GM23338 (cell line): ENCODE measurements around the gene TRAF5. TPM values are rescaled to one million over a fixed set of nuclear protein-coding genes. Genes with fewer than 3 reads are reported as not detected.

Experiments used
- ATAC-seq: fragments of 200-7000 bp; cut with Tn5 transposase; 3 replicates; pipeline ENCODE4 v1.9.1; 2020
- DNase-seq: peaks from one replicate; pipeline ENCODE4 v3.0.0-alpha.2; 2015; ENCODE audit warnings: low spot score
- H2AFZ ChIP-seq: fragments of 200-600 bp; sonication (generic); 2 replicates; pipeline ENCODE4 v1.8.0; 2016; ENCODE audit warnings: antibody characterized with exemption, mild to moderate bottlenecking, moderate library complexity
- H3F3A ChIP-seq: fragments of 200-600 bp; sonication (generic); replicated peaks from 2 replicates; pipeline ENCODE4 v1.8.0; 2017; ENCODE audit warnings: antibody characterized with exemption, mixed run types, low read depth
- H3K27ac ChIP-seq: fragments of 200-600 bp; sonication (generic); 2 replicates; pipeline ENCODE4 v1.6.1; 2016; ENCODE audit warnings: low read depth
- H3K27me3 ChIP-seq: fragments of 200-600 bp; sonication (generic); 2 replicates; pipeline ENCODE4 v1.8.0; 2016; ENCODE audit warnings: mild to moderate bottlenecking, mixed run types, moderate library complexity; ENCODE audit not compliant: insufficient read depth
- H3K36me3 ChIP-seq: fragments of 200-600 bp; sonication (generic); 2 replicates; pipeline ENCODE4 v1.8.0; 2016; ENCODE audit warnings: mild to moderate bottlenecking; ENCODE audit not compliant: insufficient read depth
- H3K4me1 ChIP-seq: fragments of 200-600 bp; sonication (generic); 2 replicates; pipeline ENCODE4 v1.8.0; 2016; ENCODE audit warnings: mild to moderate bottlenecking, moderate library complexity; ENCODE audit not compliant: insufficient read depth
- H3K4me2 ChIP-seq: fragments of 200-600 bp; sonication (generic); 2 replicates; pipeline ENCODE4 v1.7.1; 2017; ENCODE audit warnings: mixed run types
- H3K4me3 ChIP-seq: fragments of 200-600 bp; sonication (generic); 2 replicates; pipeline ENCODE4 v1.6.1; 2016; ENCODE audit warnings: mixed run types
- H3K79me2 ChIP-seq: fragments of 200-600 bp; sonication (generic); replicated peaks from 2 replicates; pipeline ENCODE4 v1.8.0; 2017; ENCODE audit warnings: mild to moderate bottlenecking; ENCODE audit not compliant: insufficient read depth
- H3K9me2 ChIP-seq: fragments of 200-600 bp; sonication (generic); 2 replicates; pipeline ENCODE4 v1.8.0; 2017; ENCODE audit not compliant: insufficient read depth
- H4K20me1 ChIP-seq: fragments of 200-600 bp; sonication (generic); replicated peaks from 2 replicates; pipeline ENCODE4 v1.8.0; 2017; ENCODE audit warnings: mild to moderate bottlenecking; ENCODE audit not compliant: insufficient read depth
- H3K27ac Mint-ChIP-seq: 2 replicates; pipeline ENCODE4 v1.8.0; 2020; ENCODE audit warnings: inconsistent platforms, mild to moderate bottlenecking, moderate library complexity, mixed read lengths
- H3K27me3 Mint-ChIP-seq: 3 replicates; pipeline ENCODE4 v1.8.0; 2022; ENCODE audit warnings: low read depth, mild to moderate bottlenecking, moderate library complexity, mixed read lengths, inconsistent platforms; ENCODE audit not compliant: insufficient read depth, poor library complexity
- H3K36me3 Mint-ChIP-seq: 3 replicates; pipeline ENCODE4 v1.8.0; 2021; ENCODE audit warnings: low read depth, mild to moderate bottlenecking, inconsistent platforms, moderate library complexity, mixed read lengths
- H3K4me1 Mint-ChIP-seq: 3 replicates; pipeline ENCODE4 v1.8.0; 2020; ENCODE audit warnings: mild to moderate bottlenecking, inconsistent platforms, mixed read lengths
- H3K4me3 Mint-ChIP-seq: 3 replicates; pipeline ENCODE4 v1.8.0; 2021; ENCODE audit warnings: moderate library complexity, mild to moderate bottlenecking, inconsistent platforms, mixed read lengths
- H3K9me3 Mint-ChIP-seq: 3 replicates; pipeline ENCODE4 v1.8.0; 2020; ENCODE audit warnings: moderate library complexity, mild to moderate bottlenecking, inconsistent platforms, mixed read lengths
- EZH2 ChIP-seq: fragments of 200-600 bp; sonication (generic); IDR thresholded peaks from one replicate; pipeline ENCODE4 v1.8.0; 2017; ENCODE audit warnings: antibody characterized with exemption, mild to moderate bottlenecking, low read depth; ENCODE audit not compliant: unreplicated experiment
- EZH2phosphoT487 ChIP-seq: fragments of 200-600 bp; sonication (generic); IDR thresholded peaks from one replicate; pipeline ENCODE4 v1.8.1; 2018; ENCODE audit warnings: antibody characterized with exemption; ENCODE audit not compliant: unreplicated experiment
- JUNB ChIP-seq: IDR thresholded peaks from one replicate; pipeline ENCODE4 v1.6.1; 2016; ENCODE audit warnings: antibody characterized with exemption; ENCODE audit not compliant: unreplicated experiment
- NANOG ChIP-seq: IDR thresholded peaks from 2 replicates; pipeline ENCODE4 v1.6.1; 2016; ENCODE audit warnings: antibody characterized with exemption, borderline replicate concordance
- POLR2AphosphoS5 ChIP-seq: IDR thresholded peaks from 2 replicates; pipeline ENCODE4 v1.6.1; 2016; ENCODE audit warnings: antibody characterized with exemption, low read depth
- REST ChIP-seq: IDR thresholded peaks from one replicate; pipeline ENCODE4 v1.6.1; 2018; ENCODE audit warnings: antibody characterized with exemption; ENCODE audit not compliant: unreplicated experiment
- STAT1 ChIP-seq: IDR thresholded peaks from one replicate; pipeline ENCODE4 v1.6.1; 2016; ENCODE audit warnings: antibody characterized with exemption; ENCODE audit not compliant: unreplicated experiment
- ZNF114 ChIP-seq: fragments of 250-450 bp; sonication (Bioruptor Pico); IDR thresholded peaks from 2 replicates; pipeline ENCODE4 v1.5.0; 2020; ENCODE audit warnings: mild to moderate bottlenecking, moderate library complexity
- polyA plus RNA-seq: library from polyadenylated mRNA; unstranded; fragments of >200 nt; fragmentation: Nextera tagmentation; extraction: Ambion mirVana; gene quantifications from 2 replicates; pipeline ENCODE4 v1.2.1, GENCODE V29; 2016
- total RNA-seq: library from RNA; depleted of rRNA; stranded (reverse); fragments of >200 nt; shearing (Covaris generic); gene quantifications from 2 replicates; pipeline ENCODE4 v1.2.3, GENCODE V29; 2014
- TF ChIP-seq, protein P1 (sequence below), 2 experiments: fragments of 200-600 bp in 1 of 2; sonication (generic) in 1 of 2; conservative IDR thresholded peaks; 2 replicates each; pipeline versions ENCODE4 v1.5.1 to v1.6.1; 2016 to 2017; ENCODE audit warnings: antibody characterized with exemption in 2 of 2, low read depth in 2 of 2, mild to moderate bottlenecking in 2 of 2, moderate library complexity in 1 of 2
- TF ChIP-seq, protein P2 (sequence below): IDR thresholded peaks from 2 replicates; pipeline ENCODE4 v1.6.1; 2016; ENCODE audit warnings: antibody characterized with exemption

Gene TRAF5
- total and polyA plus RNA-seq, 2 experiments from 2014 or later, result 9.2 to 18.9 TPM

DNA sequence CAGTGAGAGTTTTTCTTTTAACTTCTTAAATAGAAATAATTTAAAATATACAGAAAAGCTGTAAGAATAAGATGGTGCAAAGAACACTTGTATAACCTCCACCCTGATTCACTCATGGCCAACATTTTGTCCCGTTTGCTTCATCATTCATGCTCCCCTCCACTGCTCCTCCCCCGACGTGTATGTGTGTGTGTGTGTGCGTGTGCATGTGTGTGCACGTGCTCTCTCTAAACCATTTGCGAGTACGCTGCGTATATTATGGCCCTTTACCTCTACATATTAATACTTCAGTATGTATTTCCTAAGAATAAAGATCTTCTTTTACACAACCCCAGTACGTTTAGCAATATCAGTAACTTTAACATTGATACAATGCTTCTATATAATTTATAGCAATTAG lies 43.0 kb downstream of the TRAF5 start (continued):
- TF ChIP-seq REST (no peak), ZNF114 (no peak), NANOG (no peak)
- TF ChIP-seq, protein P1, sequence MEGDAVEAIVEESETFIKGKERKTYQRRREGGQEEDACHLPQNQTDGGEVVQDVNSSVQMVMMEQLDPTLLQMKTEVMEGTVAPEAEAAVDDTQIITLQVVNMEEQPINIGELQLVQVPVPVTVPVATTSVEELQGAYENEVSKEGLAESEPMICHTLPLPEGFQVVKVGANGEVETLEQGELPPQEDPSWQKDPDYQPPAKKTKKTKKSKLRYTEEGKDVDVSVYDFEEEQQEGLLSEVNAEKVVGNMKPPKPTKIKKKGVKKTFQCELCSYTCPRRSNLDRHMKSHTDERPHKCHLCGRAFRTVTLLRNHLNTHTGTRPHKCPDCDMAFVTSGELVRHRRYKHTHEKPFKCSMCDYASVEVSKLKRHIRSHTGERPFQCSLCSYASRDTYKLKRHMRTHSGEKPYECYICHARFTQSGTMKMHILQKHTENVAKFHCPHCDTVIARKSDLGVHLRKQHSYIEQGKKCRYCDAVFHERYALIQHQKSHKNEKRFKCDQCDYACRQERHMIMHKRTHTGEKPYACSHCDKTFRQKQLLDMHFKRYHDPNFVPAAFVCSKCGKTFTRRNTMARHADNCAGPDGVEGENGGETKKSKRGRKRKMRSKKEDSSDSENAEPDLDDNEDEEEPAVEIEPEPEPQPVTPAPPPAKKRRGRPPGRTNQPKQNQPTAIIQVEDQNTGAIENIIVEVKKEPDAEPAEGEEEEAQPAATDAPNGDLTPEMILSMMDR (conservative IDR thresholded peaks at IDR 0.05; ENCODE audit: low read depth in 2 of 2), result no peak
- TF ChIP-seq, protein P2, sequence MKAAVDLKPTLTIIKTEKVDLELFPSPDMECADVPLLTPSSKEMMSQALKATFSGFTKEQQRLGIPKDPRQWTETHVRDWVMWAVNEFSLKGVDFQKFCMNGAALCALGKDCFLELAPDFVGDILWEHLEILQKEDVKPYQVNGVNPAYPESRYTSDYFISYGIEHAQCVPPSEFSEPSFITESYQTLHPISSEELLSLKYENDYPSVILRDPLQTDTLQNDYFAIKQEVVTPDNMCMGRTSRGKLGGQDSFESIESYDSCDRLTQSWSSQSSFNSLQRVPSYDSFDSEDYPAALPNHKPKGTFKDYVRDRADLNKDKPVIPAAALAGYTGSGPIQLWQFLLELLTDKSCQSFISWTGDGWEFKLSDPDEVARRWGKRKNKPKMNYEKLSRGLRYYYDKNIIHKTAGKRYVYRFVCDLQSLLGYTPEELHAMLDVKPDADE, result no peak

DNA sequence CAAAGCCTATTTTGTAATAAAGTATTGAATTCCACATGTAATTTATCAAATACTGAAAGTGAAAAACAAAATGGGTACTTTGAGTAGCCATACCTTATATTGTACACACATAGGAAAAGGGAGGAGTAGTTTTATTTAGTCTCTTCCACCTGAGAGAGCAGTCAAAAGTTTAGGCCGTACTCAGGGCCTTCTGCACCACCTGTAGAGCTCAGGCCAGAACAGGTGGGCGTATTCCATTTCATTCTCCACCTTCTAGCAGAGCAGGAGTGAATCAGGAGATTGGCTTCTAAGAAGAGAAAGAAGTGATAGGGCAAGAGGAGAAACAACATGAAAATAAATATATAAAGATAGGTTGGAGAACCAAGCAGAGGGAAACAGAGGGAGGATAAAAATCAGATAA lies 44.0 kb downstream of the TRAF5 start:
- H4K20me1 ChIP-seq, result no peaks in the 10 kb centered on the region
- TF ChIP-seq EZH2phosphoT487 (no peak), POLR2AphosphoS5 (no peak), NANOG (no peak), STAT1 (no peak), EZH2 (no peak), JUNB (no peak)
- TF ChIP-seq, protein P1 (conservative IDR thresholded peaks at IDR 0.05; ENCODE audit: low read depth in 2 of 2), result no peak

More for the DNA sequence above, 44.0 kb downstream of the TRAF5 start:
- H2AFZ ChIP-seq, result no peak overlapping the region
- Mint-ChIP-seq H3K4me1 (peaks cover 19% of the 10 kb centered on the region), H3K9me3 (no peaks in the 10 kb centered on the region), H3K27me3 (peaks cover 3% of the 10 kb centered on the region), H3K27ac (no peak overlapping the region), H3K4me3 (no peak overlapping the region), H3K36me3 (peaks cover 7% of the 10 kb centered on the region; the same call in 1 of the 3 replicates)
- H3K4me1 ChIP-seq, result peaks cover 9% of the 10 kb centered on the region; the same call in 1 of the 2 replicates
- H3F3A ChIP-seq, result no peaks in the 10 kb centered on the region
- no peaks in the 10 kb centered on the region for H3K27me3 ChIP-seq
- no peaks in the 10 kb centered on the region for H3K9me2 ChIP-seq
- ATAC-seq, result no peak
- H3K36me3 ChIP-seq, result peaks cover 3% of the 10 kb centered on the region; the same call in 1 of the 2 replicates
- DNase-seq, result no peak
- no peak overlapping the region for H3K27ac ChIP-seq
- H3K4me2 ChIP-seq, result no peak overlapping the region
- H3K79me2 ChIP-seq, result no peaks in the 10 kb centered on the region
- no peak overlapping the region for H3K4me3 ChIP-seq
